H1 (cell line): Measurements from ENCODE around the gene FGFBP3. TPM values are rescaled to one million over a fixed set of nuclear protein-coding genes. Genes with fewer than 3 reads are reported as not detected.
A peak's percentile ranks its signal among the peaks of the same experiment; 100 is the strongest.

Source experiments
- CTCF ChIA-PET: fragments of 300-600 bp; sonication (Branson Sonifier 250); formaldehyde crosslinking; loops from one replicate; lab custom pipeline; 2021; ENCODE audit not compliant: partially characterized antibody; lab: Charles Lee
- POLR2A ChIA-PET: fragments of 300-600 bp; sonication (Branson Sonifier 250); formaldehyde crosslinking; loops from one replicate; lab custom pipeline; 2021; ENCODE audit warnings: inconsistent platforms; ENCODE audit not compliant: partially characterized antibody; lab: Charles Lee
- DNase-seq, 2 experiments: peaks; one replicate each; pipeline versions ENCODE4 v3.0.0 to v3.0.0-alpha.2; 2010 to 2022; ENCODE audit warnings: low spot score in 2 of 2, low read depth in 1 of 2, mixed read lengths in 1 of 2
- FAIRE-seq: peaks from 2 replicates; lab custom pipeline; 2011; peaks lifted over from hg19 to GRCh38; lab: Jason Lieb, UNC
- H2AFZ ChIP-seq: 2 replicates; pipeline ENCODE4 v1.8.1; 2012; ENCODE audit warnings: low read length, inconsistent platforms
- H2AK5ac ChIP-seq: 2 replicates; pipeline ENCODE4 v1.6.1; 2013; ENCODE audit warnings: low read depth, low read length
- H2BK120ac ChIP-seq: replicated peaks from 2 replicates; pipeline ENCODE3; 2013; ENCODE audit warnings: low read depth, low read length, inconsistent platforms
- H2BK12ac ChIP-seq: 2 replicates; pipeline ENCODE4 v1.6.1; 2013; ENCODE audit warnings: low read depth, low read length
- H2BK15ac ChIP-seq: 2 replicates; pipeline ENCODE4 v1.6.1; 2013; ENCODE audit warnings: low read length
- H2BK20ac ChIP-seq: 2 replicates; pipeline ENCODE4 v1.6.1; 2013; ENCODE audit warnings: low read length
- H2BK5ac ChIP-seq: 2 replicates; pipeline ENCODE4 v1.6.1; 2013; ENCODE audit warnings: low read depth, low read length
- H3K14ac ChIP-seq: 2 replicates; pipeline ENCODE4 v1.6.1; 2013; ENCODE audit warnings: inconsistent platforms; ENCODE audit not compliant: insufficient read length
- H3K18ac ChIP-seq: 2 replicates; pipeline ENCODE4 v1.6.1; 2013; ENCODE audit warnings: low read length; ENCODE audit errors: extremely low read depth
- H3K23ac ChIP-seq: 2 replicates; pipeline ENCODE4 v1.6.1; 2013; ENCODE audit warnings: inconsistent platforms; ENCODE audit not compliant: insufficient read length
- H3K23me2 ChIP-seq: 2 replicates; pipeline ENCODE4 v1.6.1; 2013; ENCODE audit warnings: low read depth, low read length
- H3K27ac ChIP-seq: 2 replicates; pipeline ENCODE4 v1.6.1; 2011; ENCODE audit warnings: low read depth, low read length, inconsistent platforms
- H3K27me3 ChIP-seq, 4 experiments: replicated peaks in 1 of 4; 1 replicate in 1 of 4; 2 replicates in 3 of 4; pipeline versions ENCODE4 v1.6.1 to v1.8.1; 2011 to 2013; ENCODE audit warnings: low read length in 3 of 4, mild to moderate bottlenecking in 3 of 4, inconsistent platforms in 2 of 4, mixed read lengths in 2 of 4, moderate library complexity in 1 of 4; ENCODE audit not compliant: control insufficient read depth in 3 of 4, insufficient read depth in 3 of 4; ENCODE audit errors: extremely low read depth in 1 of 4
- H3K36me3 ChIP-seq, 4 experiments: 2 replicates each; pipeline versions ENCODE4 v1.6.1 to v1.8.1; 2011 to 2013; ENCODE audit warnings: mild to moderate bottlenecking in 4 of 4, low read length in 3 of 4, moderate library complexity in 2 of 4, control low read depth in 1 of 4, inconsistent platforms in 1 of 4; ENCODE audit not compliant: insufficient read depth in 4 of 4, control insufficient read depth in 2 of 4
- H3K4ac ChIP-seq: replicated peaks from 2 replicates; pipeline ENCODE3; 2013; ENCODE audit warnings: low read length, low read depth, mixed read lengths, inconsistent platforms; ENCODE audit not compliant: insufficient read length
- H3K4me1 ChIP-seq, 4 experiments: replicated peaks in 1 of 4; 1 replicate in 1 of 4; 2 replicates in 3 of 4; pipeline versions ENCODE4 v1.6.1 to v1.8.1; 2011 to 2013; ENCODE audit warnings: low read length in 3 of 4, inconsistent platforms in 2 of 4, mixed read lengths in 1 of 4; ENCODE audit not compliant: insufficient read depth in 4 of 4, control insufficient read depth in 3 of 4
- H3K4me2 ChIP-seq, 2 experiments: 2 replicates each; pipeline versions ENCODE4 v1.6.1 to v1.8.1; 2011 to 2013; ENCODE audit warnings: low read depth in 2 of 2, low read length in 2 of 2, control low read depth in 1 of 2, inconsistent platforms in 1 of 2, mild to moderate bottlenecking in 1 of 2; ENCODE audit not compliant: insufficient read depth in 1 of 2
- H3K4me3 ChIP-seq, 4 experiments: fragments of 200-600, 300-600 bp in 1 of 4; sonication (generic), shearing (Covaris generic), sonication (Bioruptor Twin) in 1 of 4; 2 replicates each; pipeline versions ENCODE4 v1.5.1 to v1.8.1; 2011 to 2016; ENCODE audit warnings: low read length in 4 of 4, low read depth in 3 of 4, control low read depth in 2 of 4, inconsistent platforms in 2 of 4, mild to moderate bottlenecking in 2 of 4, mixed read lengths in 1 of 4, moderate library complexity in 1 of 4; ENCODE audit not compliant: insufficient read depth in 2 of 4; ENCODE audit errors: extremely low read depth in 1 of 4
- H3K56ac ChIP-seq: replicated peaks from 2 replicates; pipeline ENCODE3; 2013; ENCODE audit warnings: low read depth, mild to moderate bottlenecking, mixed read lengths, low read length, inconsistent platforms; ENCODE audit not compliant: insufficient read length
- H3K79me1 ChIP-seq: 2 replicates; pipeline ENCODE4 v1.6.1; 2013; ENCODE audit warnings: low read depth, low read length, control low read depth
- H3K79me2 ChIP-seq, 2 experiments: 2 replicates each; pipeline versions ENCODE4 v1.6.1 to v1.8.1; 2012 to 2013; ENCODE audit warnings: low read length in 2 of 2, mild to moderate bottlenecking in 2 of 2, inconsistent platforms in 1 of 2; ENCODE audit not compliant: insufficient read depth in 2 of 2, control insufficient read depth in 1 of 2
- H3K9ac ChIP-seq, 4 experiments: replicated peaks in 1 of 4; 1 replicate in 1 of 4; 2 replicates in 3 of 4; pipeline versions ENCODE4 v1.6.1 to v1.8.1; 2011 to 2013; ENCODE audit warnings: low read depth in 3 of 4, low read length in 3 of 4, control low read depth in 2 of 4, mild to moderate bottlenecking in 2 of 4, moderate library complexity in 2 of 4, inconsistent platforms in 1 of 4; ENCODE audit errors: extremely low read depth in 1 of 4
- H3K9me3 ChIP-seq, 2 experiments: 2 replicates each; pipeline versions ENCODE4 v1.6.1 to v1.8.1; 2012 to 2013; ENCODE audit warnings: mild to moderate bottlenecking in 2 of 2, moderate library complexity in 2 of 2, control low read depth in 1 of 2, inconsistent platforms in 1 of 2, low read depth in 1 of 2, low read length in 1 of 2, mixed read lengths in 1 of 2; ENCODE audit not compliant: insufficient read depth in 2 of 2
- H4K20me1 ChIP-seq, 2 experiments: replicated peaks in 1 of 2; 2 replicates each; pipeline versions ENCODE3 to v1.8.1; 2011 to 2013; ENCODE audit warnings: inconsistent platforms in 2 of 2, low read length in 2 of 2, mild to moderate bottlenecking in 1 of 2; ENCODE audit not compliant: insufficient read depth in 2 of 2, control insufficient read depth in 1 of 2
- H4K5ac ChIP-seq: 2 replicates; pipeline ENCODE4 v1.6.1; 2013; ENCODE audit warnings: low read length, low read depth, mixed read lengths, inconsistent platforms; ENCODE audit not compliant: insufficient read length
- H4K8ac ChIP-seq: 2 replicates; pipeline ENCODE4 v1.8.0; 2013; ENCODE audit warnings: mild to moderate bottlenecking, moderate library complexity, low read length, inconsistent platforms; ENCODE audit not compliant: insufficient read depth; ENCODE audit errors: extremely low read depth
- H4K91ac ChIP-seq: replicated peaks from 2 replicates; pipeline ENCODE3; 2013; ENCODE audit warnings: low read length, mixed read lengths, inconsistent platforms; ENCODE audit not compliant: insufficient read length
- CBX5 ChIP-seq: fragments of 300-800, 300-1000 bp; sonication (generic); IDR thresholded peaks from 2 replicates; pipeline ENCODE4 v1.7.1; 2016; ENCODE audit warnings: antibody characterized with exemption, low read length, low read depth
- CREB1 ChIP-seq: IDR thresholded peaks from 2 replicates; pipeline ENCODE4 v1.6.1; 2012; ENCODE audit warnings: inconsistent platforms
- EP300 ChIP-seq, 2 experiments: IDR thresholded peaks; 1 replicate in 1 of 2; 2 replicates in 1 of 2; pipeline ENCODE4 v1.6.1; 2011 to 2012; ENCODE audit warnings: low read depth in 2 of 2, low read length in 2 of 2, mild to moderate bottlenecking in 2 of 2, borderline replicate concordance in 1 of 2, inconsistent platforms in 1 of 2, moderate library complexity in 1 of 2
- SUZ12 ChIP-seq: fragments of 200-600 bp; sonication (generic); IDR thresholded peaks from 2 replicates; pipeline ENCODE4 v1.6.1; 2012; ENCODE audit warnings: mild to moderate bottlenecking, inconsistent platforms, low read length, moderate library complexity, mixed read lengths
- TAF1 ChIP-seq: IDR thresholded peaks from 2 replicates; pipeline ENCODE4 v1.6.1; 2011; ENCODE audit warnings: mild to moderate bottlenecking, low read depth, low read length
- TEAD4 ChIP-seq: IDR thresholded peaks from 2 replicates; pipeline ENCODE4 v1.6.1; 2012; ENCODE audit warnings: low read depth, low read length, inconsistent platforms, mixed read lengths
- WGBS, 2 experiments: shearing (Covaris generic) in 1 of 2; methylation state at CpG; one replicate each; pipeline versions ENCODE4 v1.1.6 to v1.1.7; 2013 to 2015; ENCODE audit warnings: low lambda C conversion rate in 2 of 2, mixed read lengths in 2 of 2, inconsistent platforms in 1 of 2, low coverage in 1 of 2, missing lambda C conversion rate in 1 of 2; ENCODE audit not compliant: insufficient replicate concordance in 2 of 2, insufficient coverage in 1 of 2, insufficient read length in 1 of 2; ENCODE audit errors: extremely low coverage in 1 of 2, missing lambda C conversion rate in 1 of 2; 5-methylcytosine and 5-hydroxymethylcytosine counted together
- polyA plus RNA-seq, 7 experiments: library from polyadenylated mRNA; depleted of rRNA in 3 of 7; stranded (reverse) in 5 of 7; unstranded in 2 of 7; fragments of >200 nt in 5 of 7; fragments of 200-250 nt in 2 of 7; gene quantifications; 1 replicate in 5 of 7; 2 replicates in 1 of 7; 4 replicates in 1 of 7; pipeline versions ENCODE4 v1.2.1 to v1.2.3, GENCODE V29; 2011 to 2013; ENCODE audit warnings: missing spikeins in 2 of 7, mixed read lengths in 2 of 7
- total RNA-seq: library from RNA; stranded (reverse); fragmentation: NEBNext Ultra II Directional; extraction: Animal tissue kit (Norgen Biotek cat#: 25700); gene quantifications from 2 replicates; pipeline ENCODE4 v1.2.1, GENCODE V29; 2021
- TF ChIP-seq, protein P1 (sequence below), 3 experiments: IDR thresholded peaks; 1 replicate in 2 of 3; 2 replicates in 1 of 3; pipeline versions ENCODE4 v1.5.1 to v1.6.1; 2011; ENCODE audit warnings: low read length in 3 of 3, mild to moderate bottlenecking in 3 of 3, inconsistent platforms in 2 of 3, low read depth in 1 of 3, moderate library complexity in 1 of 3; ENCODE audit not compliant: insufficient read depth in 1 of 3; ENCODE audit errors: control extremely low read depth in 1 of 3

Gene FGFBP3
- total and polyA plus RNA-seq, 2 of the 8 experiments (the other 6 are each of a cell fraction or from before 2014, with no cell fraction given), result 54.6 to 115 TPM

DNA sequence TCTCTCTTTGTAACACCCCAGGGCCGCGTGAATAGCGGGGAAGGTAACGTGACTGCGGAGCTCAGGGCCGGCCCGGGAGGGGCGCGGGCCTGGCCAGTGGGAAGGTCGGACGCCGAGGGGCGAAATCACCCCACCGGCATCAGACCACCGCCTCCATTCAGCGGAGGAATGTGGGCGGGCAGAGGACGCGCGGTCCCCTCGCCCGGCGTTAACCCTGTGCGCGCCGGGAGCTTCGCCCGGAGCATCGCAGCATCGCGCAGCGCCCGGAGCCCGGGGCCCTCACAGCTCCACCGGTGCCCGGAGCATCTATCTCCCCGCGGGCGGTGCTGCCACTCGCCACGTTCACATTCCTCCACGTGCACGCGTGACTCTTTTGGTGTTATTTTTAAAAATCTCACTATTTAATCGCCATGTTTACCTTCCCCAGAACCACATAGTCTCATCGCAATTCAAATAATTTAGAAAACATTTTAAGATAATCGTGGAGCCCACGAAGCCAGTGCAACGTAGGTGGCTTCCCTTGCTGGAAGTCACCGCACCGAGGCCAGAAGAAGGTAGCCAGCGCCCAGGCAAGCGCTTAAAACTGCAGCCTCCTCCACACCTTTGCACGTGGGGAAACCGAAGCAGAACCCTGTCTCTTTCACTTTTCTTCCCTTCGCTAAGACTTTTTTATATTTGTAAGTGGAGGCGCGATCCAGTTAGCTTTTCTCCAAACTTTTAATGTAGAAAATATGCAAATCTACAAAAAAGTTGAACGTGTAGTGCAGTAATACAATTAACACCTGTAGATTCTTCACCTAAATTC lies 21.8 kb downstream of the FGFBP3 start:
- Histone ChIP-seq H2AFZ (no peak overlapping the region), H3K79me2 (no peaks in the 10 kb centered on the region), H3K27me3 (no peaks in the 10 kb centered on the region), H3K4me2 (peak overlapping the region; percentile 64 to 75), H3K27ac (peak overlapping the region; percentile 74), H3K4me1 (peaks cover 11 to 31% (median 23%) of the 10 kb centered on the region in 4 experiments), H3K4me3 (peak overlapping the region; percentile 18 to 48 (median 27); a peak in 5 of 8 replicates), H3K56ac (peak overlapping the region; percentile 57), H3K79me1 (no peaks in the 10 kb centered on the region), H2BK20ac (peak overlapping the region; percentile 99; the same call in 1 of the 2 replicates), H3K23me2 (no peaks in the 10 kb centered on the region), H2AK5ac (0 out of 2 replicates have a peak overlapping the region, but pooled peaks have one; percentile 71), H2BK5ac (peak overlapping the region; percentile 96), H2BK120ac (peak overlapping the region; percentile 100), H4K20me1 (no peaks in the 10 kb centered on the region), H3K9ac (peak overlapping the region in 3 of 4 experiments; percentile 46 to 47 (median 47); a peak in 6 of 7 replicates), H3K23ac (no peak overlapping the region), H2BK15ac (no peak overlapping the region), H4K8ac (peak overlapping the region; percentile 84; the same call in 1 of the 2 replicates), H3K4ac (peak overlapping the region; percentile 15), H3K9me3 (no peaks in the 10 kb centered on the region), H3K18ac (peak overlapping the region; percentile 98), H3K36me3 (no peaks in the 10 kb centered on the region), H4K91ac (peak overlapping the region; percentile 99), H3K14ac (peak overlapping the region; percentile 92), H2BK12ac (peak overlapping the region; percentile 93), H4K5ac (peak overlapping the region; percentile 98)
- FAIRE-seq (peak; percentile 28), DNase-seq (peak; percentile 89 to 90)
- CTCF ChIA-PET, result interaction anchor here (1.0 to 2.2 kb wide), 6 partner anchors 12 to 687 kb away, joined by 3 to 7 read pairs (median 4); partner anchors contain the start of genes FGFBP3 and IDE
- 3% methylated on average over 59 of the region's 59 CpGs; no CpG with 5 or more reads in 1 of the 2 experiments for WGBS, 2 experiments
- POLR2A ChIA-PET, result interaction anchor here (0.6 to 3.3 kb wide), 18 partner anchors 10 to 91 kb away, joined by 3 to 26 read pairs (median 4); partner anchors contain the start of genes BTAF1, FGFBP3 and TNKS2
- TF ChIP-seq, protein P1, sequence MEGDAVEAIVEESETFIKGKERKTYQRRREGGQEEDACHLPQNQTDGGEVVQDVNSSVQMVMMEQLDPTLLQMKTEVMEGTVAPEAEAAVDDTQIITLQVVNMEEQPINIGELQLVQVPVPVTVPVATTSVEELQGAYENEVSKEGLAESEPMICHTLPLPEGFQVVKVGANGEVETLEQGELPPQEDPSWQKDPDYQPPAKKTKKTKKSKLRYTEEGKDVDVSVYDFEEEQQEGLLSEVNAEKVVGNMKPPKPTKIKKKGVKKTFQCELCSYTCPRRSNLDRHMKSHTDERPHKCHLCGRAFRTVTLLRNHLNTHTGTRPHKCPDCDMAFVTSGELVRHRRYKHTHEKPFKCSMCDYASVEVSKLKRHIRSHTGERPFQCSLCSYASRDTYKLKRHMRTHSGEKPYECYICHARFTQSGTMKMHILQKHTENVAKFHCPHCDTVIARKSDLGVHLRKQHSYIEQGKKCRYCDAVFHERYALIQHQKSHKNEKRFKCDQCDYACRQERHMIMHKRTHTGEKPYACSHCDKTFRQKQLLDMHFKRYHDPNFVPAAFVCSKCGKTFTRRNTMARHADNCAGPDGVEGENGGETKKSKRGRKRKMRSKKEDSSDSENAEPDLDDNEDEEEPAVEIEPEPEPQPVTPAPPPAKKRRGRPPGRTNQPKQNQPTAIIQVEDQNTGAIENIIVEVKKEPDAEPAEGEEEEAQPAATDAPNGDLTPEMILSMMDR (IDR thresholded peaks at IDR 0.05; ENCODE audit: control extremely low read depth in 1 of 3, insufficient read depth in 1 of 3, low read depth in 1 of 3, low read length in 3 of 3), result no peak
- TF ChIP-seq TAF1 (peak; percentile 78), EP300 (IDR thresholded peaks at IDR 0.05; ENCODE audit: borderline replicate concordance in 1 of 2, low read depth in 2 of 2, low read length in 2 of 2) (peak in 1 of 2 experiments; percentile 84; a peak in 1 of 3 replicates), SUZ12 (no peak), CBX5 (no peak), CREB1 (peak; percentile 57; the same call in 1 of the 2 replicates), TEAD4 (peak; percentile 95)
